NOMO-1 (cell line): ENCODE data around the gene HDAC10.

Experiments
- DNase-seq, 2 experiments: peaks; one replicate each; lab custom pipeline; 2025; ENCODE audit not compliant: unreplicated experiment in 2 of 2; lab: John Stamatoyannopoulos, UW

The HDAC10 gene

GRCh38 chr22:50244420-50245213, 6.4 kb downstream of the HDAC10 start, which contains the start of gene TUBGCP6:
Gene TUBGCP6, minus strand, starts transcription at chr22:50245023. Its CDS starts 564 bp downstream, at chr22:50244459.
- DNase-seq, result peak; percentile 84 to 94

- DNase-seq, result peak in 1 of 2 experiments; percentile 44
Observed at GRCh38 chr22:50243685-50244419, 7.2 kb downstream of the HDAC10 start.

GRCh38 chr22:50242406-50242949, 8.6 kb downstream of the HDAC10 start:
- no peak for DNase-seq

GRCh38 chr22:50238755-50239154, 12.3 kb downstream of the HDAC10 start:
- DNase-seq, result no peak

GRCh38 chr22:50236731-50237409, 14.2 kb downstream of the HDAC10 start:
- no peak for DNase-seq

- DNase-seq, result no peak
Observed at GRCh38 chr22:50233223-50233622, 17.8 kb downstream of the HDAC10 start.

- DNase-seq, result no peak
Observed at GRCh38 chr22:50232481-50233151, 18.4 kb downstream of the HDAC10 start.

- DNase-seq, result no peak
Observed at GRCh38 chr22:50229370-50229769, 21.7 kb downstream of the HDAC10 start.

- no peak for DNase-seq
Observed at GRCh38 chr22:50228366-50228765, 22.7 kb downstream of the HDAC10 start.

- DNase-seq, result no peak
Observed at GRCh38 chr22:50227579-50228215, 23.4 kb downstream of the HDAC10 start.

- no peak for DNase-seq
Observed at GRCh38 chr22:50226875-50227165, 24.2 kb downstream of the HDAC10 start.

GRCh38 chr22:50226063-50226874, 24.8 kb downstream of the HDAC10 start:
- DNase-seq, result no peak

- no peak for DNase-seq
Observed at GRCh38 chr22:50225200-50225969, 25.7 kb downstream of the HDAC10 start.

GRCh38 chr22:50224071-50224470, 27.0 kb downstream of the HDAC10 start:
- no peak for DNase-seq

- no peak for DNase-seq
Observed at GRCh38 chr22:50222508-50222907, 28.6 kb downstream of the HDAC10 start.

- no peak for DNase-seq
Observed at GRCh38 chr22:50221410-50222300, 29.4 kb downstream of the HDAC10 start.

- no peak for DNase-seq
Observed at GRCh38 chr22:50220603-50221409, 30.3 kb downstream of the HDAC10 start.
